ENCODE data around the gene STRC.
"Not testable (repeated sequence)": the region's sequence is repeated elsewhere in the genome, so short reads cannot be mapped to it uniquely, and the experiment has no call there.

STRC gene

DNA sequence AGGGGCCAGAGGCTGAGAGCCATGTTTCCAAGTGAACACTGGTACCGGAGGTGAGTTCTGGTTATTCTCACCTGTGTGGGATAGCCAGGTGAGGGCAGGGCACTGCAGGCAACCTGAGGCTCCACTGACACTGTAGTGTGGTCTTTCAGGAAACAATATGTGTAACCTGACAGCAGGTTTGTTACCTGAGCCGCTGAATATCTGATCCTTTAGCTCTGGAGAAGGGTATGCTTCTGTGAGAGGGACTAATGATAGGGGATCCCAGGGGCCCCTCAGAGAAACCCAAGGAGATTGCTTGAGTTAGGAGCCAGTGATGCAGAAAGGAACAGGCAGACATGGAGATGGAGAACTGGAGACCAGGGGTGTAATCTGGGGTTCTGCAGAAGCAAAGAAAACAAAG lies at the start of gene STRC:
STRC (minus strand) TSS at position 101 of the 400 bp plus-strand sequence; CDS start at position 23, 78 bp downstream.
- DNase-seq: not testable (repeated sequence)

GRCh38 chr15:43666177-43666576 lies 47.6 kb upstream of the STRC start:
- DNase-seq: not testable (repeated sequence)

GRCh38 chr15:43663333-43663732 lies 44.7 kb upstream of the STRC start:
- DNase-seq: not testable (repeated sequence)

- DNase-seq: not testable (repeated sequence)
Measured at GRCh38 chr15:43662293-43662692, 43.7 kb upstream of the STRC start.

GRCh38 chr15:43659727-43660126 lies 41.1 kb upstream of the STRC start:
- DNase-seq: not testable (repeated sequence)

- DNase-seq: not testable (repeated sequence)
Measured at GRCh38 chr15:43649430-43649926, 30.9 kb upstream of the STRC start.

- no peak for DNase-seq
Measured at GRCh38 chr15:43648649-43649429, 30.2 kb upstream of the STRC start, which contains the start of gene CATSPER2. TSS of gene CATSPER2 (minus strand) at chr15:43648844. CDS start at chr15:43648061, 783 bp downstream.

GRCh38 chr15:43638464-43639204 lies 20.0 kb upstream of the STRC start:
- DNase-seq: not testable (repeated sequence)

GRCh38 chr15:43626937-43627336 lies 8.3 kb upstream of the STRC start:
- DNase-seq: not testable (repeated sequence)

GRCh38 chr15:43625106-43625505 lies 6.5 kb upstream of the STRC start:
- DNase-seq: no peak

GRCh38 chr15:43622068-43622799 lies 3.6 kb upstream of the STRC start:
- DNase-seq: not testable (repeated sequence)

- DNase-seq: not testable (repeated sequence)
Measured at GRCh38 chr15:43617750-43618149, 850 bp downstream of the STRC start.

DNA sequence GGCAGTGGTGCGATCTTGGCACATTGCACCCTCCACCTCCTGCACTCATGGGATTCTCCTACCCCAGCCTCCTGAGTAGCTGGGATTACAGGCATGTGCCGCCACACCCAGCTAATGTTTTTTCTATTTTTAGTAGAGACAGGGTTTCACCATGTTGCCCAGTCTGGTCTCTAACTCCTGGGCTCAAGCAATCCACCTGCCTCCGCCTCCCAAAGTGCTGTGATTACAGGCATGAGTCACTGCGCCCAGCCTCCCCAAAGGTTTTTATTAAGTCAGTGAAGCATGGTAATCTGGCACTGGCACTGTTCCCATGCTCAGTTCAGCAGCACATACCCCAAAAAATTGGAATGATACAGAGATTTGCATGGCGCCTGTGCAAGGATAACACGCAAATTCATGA lies 16.4 kb downstream of the STRC start:
- not testable (repeated sequence) for DNase-seq

GRCh38 chr15:43600200-43600599 lies 18.4 kb downstream of the STRC start:
- not testable (repeated sequence) for DNase-seq

- not testable (repeated sequence) for DNase-seq
Measured at GRCh38 chr15:43599131-43599530, 19.5 kb downstream of the STRC start.

DNA sequence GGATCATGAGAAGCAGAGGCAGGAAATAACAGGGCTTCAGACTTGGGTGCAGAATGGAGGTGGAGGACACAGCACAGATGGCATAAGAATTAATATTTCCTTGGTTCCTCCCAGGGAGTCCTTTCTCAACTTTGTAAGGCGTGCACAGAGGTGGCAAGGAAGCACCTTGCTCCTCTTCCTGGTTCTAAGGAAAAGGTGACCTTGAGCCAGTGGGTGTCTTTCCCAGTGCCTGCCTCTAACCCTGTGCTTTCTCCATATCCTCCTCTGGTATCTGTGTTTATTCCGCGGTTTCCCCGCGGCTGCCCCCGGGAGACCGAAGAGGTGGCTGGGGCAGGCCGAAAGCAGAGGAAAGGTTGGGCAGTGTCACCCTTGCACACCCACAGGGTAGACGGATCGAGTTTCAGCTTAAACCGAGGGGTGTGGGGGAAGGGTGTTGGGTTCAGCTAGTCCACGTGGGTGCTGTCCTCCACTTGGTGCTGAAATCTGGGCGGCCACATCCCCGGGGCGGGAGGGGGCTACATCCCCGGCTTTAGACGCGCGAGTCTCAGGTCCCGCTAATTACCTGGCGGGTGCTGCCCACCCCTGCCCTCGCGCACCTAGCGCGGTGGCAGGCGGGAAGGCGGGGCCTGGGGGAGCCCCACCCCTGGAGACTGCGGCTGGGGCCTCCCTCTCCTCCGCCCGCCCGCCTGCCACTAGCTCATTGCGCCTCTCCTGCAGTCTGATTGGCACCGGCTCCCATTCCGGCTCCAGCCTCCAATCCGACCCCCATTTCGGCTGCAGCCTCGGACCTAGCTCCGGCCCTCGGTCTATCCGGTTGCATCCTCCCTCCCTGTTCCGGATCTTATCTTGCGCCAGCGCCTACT lies 25.0 kb downstream of the STRC start, which contains the start of gene CKMT1B:
CKMT1B (plus strand) TSS at position 700 of the 863 bp plus-strand sequence. CDS start 192 bp downstream, outside the sequence.
- not testable (repeated sequence) for DNase-seq

DNA sequence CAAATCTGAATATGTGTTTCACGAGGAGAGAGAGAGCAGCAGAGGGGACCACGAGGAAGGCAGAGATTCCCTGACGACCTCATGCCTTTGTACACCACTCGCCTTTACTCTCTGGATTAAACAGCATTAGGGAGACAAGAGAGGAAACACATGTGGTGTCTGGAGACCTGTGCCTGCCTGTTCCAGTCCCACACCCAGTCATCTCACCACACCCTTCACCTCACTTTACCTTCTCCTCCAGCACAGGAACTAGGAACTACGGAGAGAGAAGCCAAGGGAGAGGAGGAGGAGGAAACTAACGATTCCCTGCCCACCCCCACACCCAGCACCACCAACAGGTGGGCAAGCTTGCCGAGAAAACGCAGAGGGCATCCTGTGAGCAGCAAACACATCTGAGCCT lies 25.8 kb downstream of the STRC start:
- DNase-seq: not testable (repeated sequence)

DNA sequence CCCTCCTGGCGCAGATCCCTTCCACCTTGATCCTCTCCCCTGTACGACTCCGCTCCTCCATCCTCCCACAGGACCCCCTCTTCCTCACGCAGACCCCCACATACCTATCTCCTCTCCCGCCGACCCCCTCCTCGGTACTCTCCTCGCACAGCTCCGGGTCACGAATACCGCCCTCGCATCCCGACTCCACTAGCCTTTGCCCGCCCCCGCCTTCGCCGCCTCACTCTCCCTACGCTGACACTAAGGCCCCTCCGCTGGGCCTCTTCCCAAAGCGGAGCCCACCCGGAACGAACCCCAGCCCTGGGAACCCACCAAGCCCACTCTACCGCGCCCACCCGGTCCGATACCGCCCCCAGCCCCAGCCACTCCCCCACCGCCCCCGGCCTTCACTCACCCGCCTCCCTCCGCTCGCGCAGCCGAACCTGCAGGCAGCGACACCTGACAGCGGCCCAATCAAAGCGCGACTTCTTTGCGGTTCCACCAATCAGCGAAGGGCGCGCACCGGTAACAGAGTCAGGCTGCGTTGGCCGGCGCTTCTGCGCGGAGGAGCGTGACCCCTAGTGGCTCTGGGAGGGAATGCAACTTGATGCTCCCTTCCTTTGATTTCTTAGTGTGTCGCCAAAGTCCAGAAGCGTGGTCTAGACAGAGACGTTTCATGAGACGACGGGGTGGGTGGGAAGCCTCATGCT lies 28.7 kb downstream of the STRC start, which contains the start of gene PPIP5K1:
PPIP5K1 (minus strand) TSS at position 431 of the 689 bp plus-strand sequence. CDS start 5,704 bp downstream, outside the sequence.
- DNase-seq: not testable (repeated sequence)

DNA sequence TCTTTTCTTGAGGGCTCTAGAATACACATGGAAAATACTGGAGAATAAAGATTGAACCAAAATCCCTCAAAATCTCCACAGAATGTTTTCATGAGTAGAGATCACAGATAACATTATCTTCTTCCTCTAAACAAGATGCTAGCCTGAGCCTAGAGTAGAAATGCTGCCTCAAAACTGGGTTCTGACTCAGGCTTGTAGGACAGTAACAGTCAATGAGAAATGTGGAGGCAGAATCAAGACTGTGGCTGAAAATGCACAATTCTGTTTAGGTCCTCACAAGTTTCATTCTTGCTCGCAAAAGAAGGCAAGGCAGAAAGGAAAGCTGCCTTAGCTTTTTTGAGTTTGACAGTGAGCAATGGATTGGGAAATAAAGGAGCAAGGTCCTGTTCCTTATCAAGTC lies 44.0 kb downstream of the STRC start:
- DNase-seq: not testable (repeated sequence)

DNA sequence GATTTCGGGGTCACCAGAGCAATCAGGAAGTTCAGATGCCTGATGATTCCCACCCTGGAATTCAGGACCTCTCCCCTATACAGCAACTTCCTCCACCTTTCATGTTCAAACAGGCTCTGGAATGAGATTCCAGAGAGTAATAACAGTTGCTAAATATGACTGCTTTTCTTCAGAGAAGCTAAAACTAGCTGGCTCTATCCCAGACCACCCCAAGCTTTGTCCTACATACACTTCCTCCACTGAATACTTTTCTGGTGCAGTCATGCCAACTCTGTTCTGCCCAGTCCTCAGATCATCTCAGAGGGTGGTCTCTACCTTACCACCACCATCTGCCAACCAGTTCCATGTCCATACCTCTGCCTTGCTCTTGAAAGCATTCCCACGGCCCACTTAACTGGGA lies 52.0 kb downstream of the STRC start:
- DNase-seq: not testable (repeated sequence)

DNA sequence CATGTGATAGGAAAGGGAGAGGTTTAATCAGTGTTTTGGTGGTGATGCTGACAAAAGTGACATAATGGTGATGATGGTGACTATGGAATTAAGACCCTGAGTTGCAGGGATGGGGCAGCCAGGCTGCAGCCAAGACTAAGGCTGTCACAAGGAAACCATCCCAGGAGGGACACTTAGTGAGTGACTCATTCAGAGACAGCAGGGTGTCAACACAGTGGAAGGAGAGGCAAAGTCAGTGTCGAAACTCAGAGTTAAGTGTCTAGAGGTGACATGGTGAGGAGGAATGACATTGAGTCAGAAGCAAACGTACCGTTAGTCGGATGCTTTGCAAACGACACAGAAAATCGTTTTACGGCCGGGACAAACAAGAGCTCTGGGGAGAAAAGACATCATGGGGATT lies 54.8 kb downstream of the STRC start:
- DNase-seq: not testable (repeated sequence)

Data from activated CD8-positive, alpha-beta memory T cell treated with anti-CD3 and anti-CD28 coated beads, Interleukin-2, amount 50 U/mL, for 4 hours (primary cell).